ENCODE measurements around the gene AVPI1.
A peak's percentile ranks its signal among the peaks of the same experiment; 100 is the strongest.
"Not testable (repeated sequence)": the region's sequence is repeated elsewhere in the genome, so short reads cannot be mapped to it uniquely, and the experiment has no call there.

AVPI1 gene

DNA sequence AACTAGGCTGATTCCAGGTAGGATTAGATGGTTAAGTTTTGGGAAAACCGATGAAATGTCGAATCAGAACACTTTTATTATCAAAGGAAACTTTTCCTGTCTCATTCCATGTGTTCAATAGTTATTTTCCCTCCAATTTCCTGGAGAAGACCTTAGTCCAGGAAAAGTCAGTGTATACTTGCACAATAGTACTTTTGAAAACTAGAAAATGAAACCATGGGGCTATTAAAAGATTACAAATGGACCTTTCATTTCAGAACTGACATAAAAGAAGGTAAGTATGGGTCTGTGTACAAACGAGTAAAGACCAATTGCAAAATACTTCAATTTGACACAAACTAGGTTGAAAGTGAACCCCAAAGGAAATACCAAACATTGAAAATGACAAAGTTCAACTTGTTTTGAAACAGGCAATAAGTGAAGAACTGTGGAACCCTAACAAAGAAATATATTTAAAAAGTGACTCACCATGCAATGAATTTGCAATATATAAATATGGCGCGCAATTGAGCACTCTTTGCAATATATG, 2.1 kb downstream of the AVPI1 start:
- in situ Hi-C loops (cut with HindIII; ENCODE audit: low pct_unique_long_range_greater_than_20kb, low sequenced_read_pairs): no loop called here
- DNase-seq (ENCODE audit: low read depth in 1 of 2, low spot score in 1 of 2): no peak
- no peak for TF ChIP-seq JUND (IDR thresholded peaks at IDR 0.05; ENCODE audit: low read depth)

DNA sequence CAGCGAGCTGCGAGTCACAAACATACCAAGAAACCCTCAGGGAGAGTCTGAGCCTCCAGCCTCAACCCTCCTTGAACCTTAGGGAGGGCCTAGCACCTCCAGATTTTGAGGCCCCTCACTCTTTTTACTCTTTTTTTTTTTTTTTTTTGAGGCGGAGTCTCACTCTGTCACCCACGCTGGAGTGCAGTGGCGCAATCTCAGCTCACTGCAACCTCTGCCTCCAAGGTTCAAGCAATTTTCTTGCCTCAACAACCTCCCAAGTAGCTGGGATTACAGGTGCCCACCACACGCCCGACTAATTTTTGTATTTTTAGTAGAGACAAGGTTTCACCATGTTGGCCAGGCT, 2.7 kb downstream of the AVPI1 start:
- DNase-seq (ENCODE audit: low read depth in 1 of 2, low spot score in 1 of 2); in situ Hi-C loops (cut with HindIII; ENCODE audit: low pct_unique_long_range_greater_than_20kb, low sequenced_read_pairs): not testable (repeated sequence)

DNA sequence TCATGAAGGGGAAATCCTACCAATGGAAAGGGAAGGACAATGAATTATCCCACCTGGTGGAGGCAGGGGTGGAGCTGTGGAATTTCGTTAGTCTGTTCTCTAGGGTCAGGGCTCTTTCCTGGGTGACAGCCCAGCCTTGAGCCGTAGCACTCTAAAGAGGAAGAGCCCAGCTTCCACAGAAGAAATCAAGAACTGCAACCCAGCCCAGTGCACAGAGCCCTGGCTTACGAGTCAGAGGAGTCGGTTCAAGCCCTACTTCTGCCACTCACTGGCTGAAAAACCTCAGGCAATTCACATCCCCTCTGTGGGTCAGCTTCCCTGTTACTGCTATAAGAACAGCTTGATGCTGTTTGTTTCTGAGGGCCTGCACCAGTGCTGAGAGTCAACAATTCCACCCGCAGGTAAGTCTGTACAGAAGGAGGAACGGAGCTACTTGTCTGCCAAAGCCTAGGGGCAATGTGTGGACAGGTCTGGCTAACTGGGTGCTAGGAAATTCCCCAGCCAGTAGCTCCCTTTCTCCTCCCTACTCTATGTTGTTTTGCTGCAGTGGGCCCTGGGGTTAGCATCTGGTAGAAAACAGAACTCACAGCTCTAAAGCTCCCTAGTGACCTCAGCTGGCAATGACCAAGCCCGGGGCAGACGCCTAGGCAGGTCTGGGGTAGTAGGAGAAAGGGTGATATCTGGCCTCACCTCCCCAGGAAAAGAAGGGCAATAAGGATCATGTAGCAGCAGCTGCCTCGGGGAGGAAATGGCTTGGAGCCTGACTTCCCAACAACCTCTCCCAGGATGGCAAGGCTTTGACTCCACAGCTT, 3.3 kb downstream of the AVPI1 start:
- in situ Hi-C loops (cut with HindIII; ENCODE audit: low pct_unique_long_range_greater_than_20kb, low sequenced_read_pairs): no loop called here
- DNase-seq (ENCODE audit: low read depth in 1 of 2, low spot score in 1 of 2): peak; percentile 62 to 71
- no peak for TF ChIP-seq JUND (IDR thresholded peaks at IDR 0.05; ENCODE audit: low read depth)

DNA sequence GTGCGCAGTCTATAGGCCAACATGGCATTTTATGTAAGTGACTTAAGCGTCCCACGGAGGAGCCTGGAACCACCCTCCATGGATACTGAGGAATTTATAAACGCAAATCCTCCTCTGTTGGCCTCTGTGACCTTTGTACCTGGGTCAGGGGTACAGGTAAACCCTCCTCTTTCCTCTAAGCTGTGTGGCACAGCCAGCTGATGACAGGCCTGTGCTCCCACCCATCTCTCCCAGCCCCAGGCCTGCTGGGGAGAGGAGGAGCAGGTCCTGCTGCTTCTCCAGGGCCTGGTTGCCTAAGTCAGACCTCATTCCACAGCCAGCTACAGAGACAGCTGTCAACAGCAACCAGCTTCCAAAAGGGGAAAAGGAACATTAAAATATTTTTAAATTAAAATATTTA, 5.0 kb downstream of the AVPI1 start:
- no peak for TF ChIP-seq JUND (IDR thresholded peaks at IDR 0.05; ENCODE audit: low read depth)
- peak in 1 of 2 experiments; percentile 17 for DNase-seq (ENCODE audit: low read depth in 1 of 2, low spot score in 1 of 2)
- in situ Hi-C loops (cut with HindIII; ENCODE audit: low pct_unique_long_range_greater_than_20kb, low sequenced_read_pairs): no loop called here

DNA sequence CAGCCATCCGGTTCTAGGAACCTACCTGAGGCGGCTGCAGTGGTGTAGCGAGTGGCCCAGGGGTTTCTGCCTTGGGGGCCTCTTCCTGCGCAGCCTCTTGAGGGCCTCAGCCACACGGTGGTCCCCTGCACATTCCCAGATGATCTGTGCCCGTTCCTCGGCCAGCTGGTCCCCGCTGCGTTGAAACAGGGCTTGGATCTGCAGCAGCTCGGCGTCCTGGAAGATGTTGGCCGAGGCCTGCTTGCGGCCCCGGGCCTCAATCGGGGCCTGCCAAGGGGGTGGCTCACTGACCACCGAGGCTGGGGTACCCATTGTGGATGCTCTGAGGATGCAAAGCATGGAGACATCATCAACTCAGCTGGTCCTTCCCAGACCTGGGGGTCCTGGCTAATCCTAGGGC, 7.4 kb downstream of the AVPI1 start:
- in situ Hi-C loops (cut with HindIII; ENCODE audit: low pct_unique_long_range_greater_than_20kb, low sequenced_read_pairs): no loop called here
- DNase-seq (ENCODE audit: low read depth in 1 of 2, low spot score in 1 of 2): no peak
- TF ChIP-seq JUND (IDR thresholded peaks at IDR 0.05; ENCODE audit: low read depth): no peak

DNA sequence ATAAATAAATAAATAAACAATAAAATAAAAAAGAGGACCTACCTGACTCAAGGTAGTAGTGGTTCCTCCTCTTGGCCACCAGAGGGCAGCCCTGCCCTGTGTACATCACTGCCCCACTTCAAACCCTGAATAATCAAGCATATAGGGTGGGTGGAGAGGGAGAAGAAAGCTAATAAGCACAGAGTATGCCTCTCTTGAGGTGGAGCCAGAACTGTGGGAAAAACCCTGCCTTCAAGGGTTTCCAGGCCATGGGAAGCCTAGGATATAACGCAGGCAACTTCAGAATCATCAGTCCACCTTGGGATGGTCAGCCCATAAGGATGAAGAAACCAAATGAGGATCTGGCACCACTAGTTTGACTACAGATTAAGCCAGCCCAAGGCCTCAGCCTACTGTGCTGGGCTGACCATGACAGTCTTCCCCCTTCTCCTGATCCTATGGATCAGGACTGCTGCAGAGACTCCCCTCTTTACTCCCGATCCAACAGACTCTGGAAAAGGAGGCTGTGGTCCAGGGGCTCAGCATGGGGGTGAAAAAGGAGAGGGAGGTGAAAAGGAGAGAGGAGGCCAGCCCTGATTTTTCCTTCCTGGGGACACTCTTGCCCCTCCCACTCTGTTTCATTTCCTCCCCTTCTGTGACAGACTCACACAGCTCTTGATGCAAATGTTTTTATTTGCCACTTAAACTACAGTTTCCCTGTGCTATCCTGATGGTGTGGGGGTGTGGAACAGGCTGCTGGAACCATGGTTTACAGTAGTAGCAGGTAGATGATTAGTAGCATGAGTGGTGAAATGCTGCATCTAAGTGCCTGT, 10.1 kb downstream of the AVPI1 start:
- in situ Hi-C loops (cut with HindIII; ENCODE audit: low pct_unique_long_range_greater_than_20kb, low sequenced_read_pairs): no loop called here
- peak; percentile 68 to 81 for DNase-seq (ENCODE audit: low read depth in 1 of 2, low spot score in 1 of 2)
- no peak for TF ChIP-seq JUND (IDR thresholded peaks at IDR 0.05; ENCODE audit: low read depth)

DNA sequence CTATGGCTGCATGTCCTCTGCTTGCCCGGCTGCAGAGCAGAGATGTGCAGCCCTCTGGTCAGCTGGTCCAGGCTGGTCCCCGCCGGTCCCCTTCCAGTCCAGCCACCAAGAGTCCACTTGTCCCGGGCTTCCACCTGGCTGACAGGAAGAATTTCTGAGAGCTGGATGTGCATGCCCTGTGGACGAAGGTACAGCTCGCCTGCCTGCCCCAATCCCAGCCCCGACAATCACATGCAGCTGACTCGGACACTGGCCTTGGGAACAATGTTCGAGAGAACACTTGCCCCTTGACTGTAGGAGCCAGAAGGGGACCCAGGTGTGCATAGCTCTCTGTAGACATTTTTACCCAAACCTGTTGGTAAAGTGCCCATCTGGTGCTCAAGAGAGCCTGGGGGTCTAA, 11.8 kb downstream of the AVPI1 start:
- DNase-seq (ENCODE audit: low read depth in 1 of 2, low spot score in 1 of 2): no peak
- TF ChIP-seq JUND (IDR thresholded peaks at IDR 0.05; ENCODE audit: low read depth): no peak
- in situ Hi-C loops (cut with HindIII; ENCODE audit: low pct_unique_long_range_greater_than_20kb, low sequenced_read_pairs): no loop called here

DNA sequence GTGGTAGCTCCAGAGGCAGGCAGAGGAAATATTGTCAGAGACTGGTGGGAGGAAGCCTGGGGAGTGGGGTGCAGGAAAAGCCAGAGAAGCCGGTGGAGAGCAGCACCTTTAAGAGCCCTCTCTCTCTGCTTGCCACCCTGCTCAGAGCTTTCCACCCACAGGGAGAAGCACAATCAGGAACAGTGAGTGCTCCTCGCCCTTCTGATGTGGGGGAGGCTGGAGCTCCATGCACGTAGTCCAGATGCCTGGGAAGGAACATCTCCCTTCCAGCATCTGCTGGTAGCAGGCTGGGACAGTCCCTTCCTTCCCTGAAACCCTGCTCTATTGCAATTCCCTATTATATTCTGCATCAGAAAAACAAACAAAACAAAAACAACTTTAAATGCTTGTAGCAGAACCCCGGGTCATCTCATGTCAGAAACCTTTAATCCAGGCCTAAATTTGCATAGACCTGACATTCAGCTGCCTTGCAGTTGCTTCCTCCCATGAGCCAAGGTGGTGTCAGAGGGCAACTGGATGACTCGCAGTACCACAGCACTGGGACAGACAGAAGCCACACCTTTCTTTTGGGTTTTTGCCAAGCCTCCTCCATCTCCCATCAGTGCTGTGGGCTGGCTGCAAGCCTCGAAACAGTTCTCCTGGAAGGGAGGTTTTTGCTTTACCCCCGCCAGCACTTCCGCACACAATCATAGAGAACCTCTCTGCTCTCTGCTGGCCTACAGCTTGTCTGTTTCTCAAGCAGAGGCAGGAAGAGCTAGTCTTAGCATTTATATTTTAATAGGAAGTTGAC, 13.1 kb downstream of the AVPI1 start:
- in situ Hi-C loops (cut with HindIII; ENCODE audit: low pct_unique_long_range_greater_than_20kb, low sequenced_read_pairs): no loop called here
- peak in 1 of 2 experiments; percentile 39 for DNase-seq (ENCODE audit: low read depth in 1 of 2, low spot score in 1 of 2)
- no peak for TF ChIP-seq JUND (IDR thresholded peaks at IDR 0.05; ENCODE audit: low read depth)

DNA sequence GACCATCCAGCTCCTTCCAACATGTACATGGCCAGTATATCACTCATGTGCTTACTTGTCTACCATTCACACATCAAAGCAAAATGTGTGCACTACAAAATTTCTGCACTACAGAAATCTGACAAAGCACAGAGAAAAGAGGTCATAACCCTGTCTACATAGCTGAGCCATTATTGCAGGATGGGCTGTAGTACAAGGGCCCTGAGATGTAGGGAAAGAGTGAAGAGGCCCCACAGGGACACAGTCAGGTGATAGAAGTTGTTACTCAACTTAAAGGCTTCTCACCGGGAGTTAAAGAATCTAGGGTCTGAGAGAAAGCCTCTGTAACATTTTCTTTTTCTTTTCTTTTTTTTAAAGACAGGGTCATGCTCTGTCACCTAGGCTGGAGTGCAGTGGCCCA, 17.5 kb downstream of the AVPI1 start:
- no peak for TF ChIP-seq JUND (IDR thresholded peaks at IDR 0.05; ENCODE audit: low read depth)
- no peak for DNase-seq (ENCODE audit: low read depth in 1 of 2, low spot score in 1 of 2)
- in situ Hi-C loops (cut with HindIII; ENCODE audit: low pct_unique_long_range_greater_than_20kb, low sequenced_read_pairs): no loop called here

DNA sequence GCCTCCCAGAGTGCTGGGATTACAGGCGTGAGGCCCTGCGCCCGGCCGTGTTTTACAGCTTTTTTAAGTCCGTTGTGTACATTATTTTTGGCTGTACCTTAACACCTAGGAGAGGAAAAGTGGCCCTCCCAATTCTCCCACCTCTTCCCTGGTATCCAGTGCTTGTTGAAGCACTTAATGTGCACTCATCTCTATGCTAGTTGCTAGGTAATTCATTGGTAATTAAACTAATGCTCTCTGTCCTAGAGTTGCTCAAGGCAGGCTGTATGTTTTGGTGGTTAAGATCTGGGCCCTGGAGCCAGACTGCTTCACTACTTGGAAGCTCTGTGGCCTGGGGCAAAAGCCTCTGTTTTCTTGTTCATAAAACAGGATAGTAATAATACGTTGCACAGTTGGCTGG, 19.6 kb downstream of the AVPI1 start:
- no peak for DNase-seq (ENCODE audit: low read depth in 1 of 2, low spot score in 1 of 2)
- in situ Hi-C loops (cut with HindIII; ENCODE audit: low pct_unique_long_range_greater_than_20kb, low sequenced_read_pairs): no loop called here
- TF ChIP-seq JUND (IDR thresholded peaks at IDR 0.05; ENCODE audit: low read depth): no peak

DNA sequence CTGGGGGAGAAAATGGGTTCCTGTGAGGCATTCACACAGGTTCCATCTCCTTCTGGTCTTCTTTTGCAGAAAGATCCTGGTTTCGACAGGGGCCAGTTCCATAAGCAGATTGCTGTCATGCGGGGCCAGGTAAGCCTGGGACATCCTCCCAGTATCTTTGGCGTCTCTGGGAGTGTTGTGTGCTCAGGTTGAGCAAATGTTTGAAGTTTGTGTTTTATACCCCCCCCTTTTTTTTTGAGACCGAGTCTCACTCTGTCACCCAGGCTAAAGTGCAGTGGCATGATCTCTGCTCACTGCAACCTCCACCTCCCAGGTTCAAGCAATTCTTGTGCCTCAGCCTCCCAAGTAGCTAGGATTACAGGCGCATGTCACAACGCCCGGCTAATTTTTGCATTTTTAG, 20.0 kb downstream of the AVPI1 start:
- no peak for DNase-seq (ENCODE audit: low read depth in 1 of 2, low spot score in 1 of 2)
- in situ Hi-C loops (cut with HindIII; ENCODE audit: low pct_unique_long_range_greater_than_20kb, low sequenced_read_pairs): no loop called here
- no peak for TF ChIP-seq JUND (IDR thresholded peaks at IDR 0.05; ENCODE audit: low read depth)

DNA sequence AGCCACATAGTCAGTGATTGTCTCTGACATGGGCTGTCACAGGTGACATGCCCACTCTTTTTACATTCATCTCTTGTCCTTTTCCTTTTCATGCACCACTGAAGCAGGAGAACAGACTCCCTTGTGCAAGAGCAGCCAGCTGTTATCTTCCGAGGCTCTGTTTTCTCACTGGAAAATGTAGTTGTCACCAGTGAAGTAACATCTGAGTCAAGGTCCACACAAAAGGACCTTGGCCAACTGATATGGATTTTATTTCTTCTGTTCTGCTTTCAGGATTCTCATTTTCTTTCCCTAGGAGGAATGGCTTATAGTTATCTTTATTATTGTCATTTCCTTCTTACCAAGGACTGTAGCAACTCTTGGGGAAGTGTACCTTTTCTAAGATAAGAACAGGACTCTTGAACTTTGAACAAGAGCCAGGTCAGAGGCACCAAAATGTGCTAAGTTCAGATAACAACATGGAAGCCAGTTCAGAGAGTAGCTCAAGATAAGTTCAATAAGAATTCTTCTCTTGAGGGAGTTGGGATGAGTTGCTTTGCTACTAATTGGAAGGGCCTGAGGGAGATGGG, 22.7 kb downstream of the AVPI1 start:
- TF ChIP-seq JUND (IDR thresholded peaks at IDR 0.05; ENCODE audit: low read depth): no peak
- no peak for DNase-seq (ENCODE audit: low read depth in 1 of 2, low spot score in 1 of 2)
- in situ Hi-C loops (cut with HindIII; ENCODE audit: low pct_unique_long_range_greater_than_20kb, low sequenced_read_pairs): no loop called here

All from T47D (cell line).